Upper lobe of right lung (tissue), 1 donor: ENCODE results near the gene IGFALS. TPM values are rescaled to one million over a fixed set of nuclear protein-coding genes. Genes with fewer than 3 reads are reported as not detected.

Source experiments
- ATAC-seq: fragments of 200-7000 bp; cut with Tn5 transposase; one replicate; pipeline ENCODE4 v1.9.1; 2020; ENCODE audit warnings: mild to moderate bottlenecking, moderate library complexity
- DNase-seq: peaks from one replicate; pipeline ENCODE4 v3.0.0-alpha.2; 2020
- H3K27ac ChIP-seq: fragments of 200-600 bp; one replicate; pipeline ENCODE4 v1.8.0; 2022
- H3K27me3 ChIP-seq: fragments of 200-600 bp; one replicate; pipeline ENCODE4 v1.8.0; 2022; ENCODE audit warnings: mild to moderate bottlenecking
- H3K36me3 ChIP-seq: fragments of 200-600 bp; one replicate; pipeline ENCODE4 v1.8.0; 2022
- H3K4me1 ChIP-seq: fragments of 200-600 bp; one replicate; pipeline ENCODE4 v1.8.0; 2022
- H3K4me3 ChIP-seq: fragments of 200-600 bp; one replicate; pipeline ENCODE4 v1.8.0; 2022; ENCODE audit warnings: mild to moderate bottlenecking
- H3K9me3 ChIP-seq: fragments of 200-600 bp; one replicate; pipeline ENCODE4 v1.8.0; 2022
- CTCF ChIP-seq: fragments of 200-600 bp; IDR thresholded peaks from one replicate; pipeline ENCODE4 v1.8.0; 2022; ENCODE audit warnings: antibody characterized with exemption
- intact Hi-C: fragments of 100-400 bp; cut with DNase I; formaldehyde crosslinking; loops from one replicate; pipeline ENCODE4 v1.11.0; 2022
- total RNA-seq: library from RNA; stranded (reverse); fragmentation: NEBNext Ultra II Directional; extraction: Animal tissue kit (Norgen Biotek cat#: 25700); gene quantifications from one replicate; pipeline ENCODE4 v1.2.1, GENCODE V29; 2021
- donor health status: DM: no; HTN: yes; CAD: no; lungs with severe emphysema.

IGFALS gene
- total RNA-seq, 1 donor from 2014 or later, result 2.5 TPM

GRCh38 chr16:1771864-1772361, 21.6 kb downstream of the IGFALS start:
- Histone ChIP-seq H3K4me1 (peaks cover 29% of the 10 kb centered on the region), H3K27me3 (no peaks in the 10 kb centered on the region), H3K27ac (peak overlapping the region; percentile 93), H3K36me3 (peaks cover 16% of the 10 kb centered on the region), H3K4me3 (peak overlapping the region; percentile 90), H3K9me3 (no peaks in the 10 kb centered on the region)
- ATAC-seq (no peak), DNase-seq (no peak)
- intact Hi-C loops, result no loop called here
- no peak for TF ChIP-seq CTCF

- Histone ChIP-seq H3K27me3 (no peaks in the 10 kb centered on the region), H3K4me3 (peak within 1 kb of the TSS; percentile 90), H3K9me3 (no peaks in the 10 kb centered on the region), H3K27ac (peak within 1 kb of the TSS; percentile 93), H3K36me3 (peaks cover 16% of the 10 kb centered on the region), H3K4me1 (peaks cover 29% of the 10 kb centered on the region)
- peak; percentile 90 for DNase-seq
- intact Hi-C loops, result no loop called here
- ATAC-seq, result peak; percentile 60
- no peak for TF ChIP-seq CTCF
Observed at GRCh38 chr16:1771188-1771863, 22.2 kb downstream of the IGFALS start, which contains the start of gene NME3. TSS of gene NME3 (minus strand) at chr16:1771543. CDS start at chr16:1771534, 9 bp downstream.

- intact Hi-C loops, result no loop called here
- peak overlapping the region; percentile 93 for H3K27ac ChIP-seq
- ATAC-seq, result peak; percentile 0
- peak overlapping the region; percentile 90 for H3K4me3 ChIP-seq
- H3K36me3 ChIP-seq, result peaks cover 22% of the 10 kb centered on the region
- no peak for TF ChIP-seq CTCF
- no peaks in the 10 kb centered on the region for H3K27me3 ChIP-seq
- no peaks in the 10 kb centered on the region for H3K9me3 ChIP-seq
- H3K4me1 ChIP-seq, result peaks cover 29% of the 10 kb centered on the region
- DNase-seq, result peak; percentile 80
Observed at GRCh38 chr16:1770328-1771187, 22.9 kb downstream of the IGFALS start.

- TF ChIP-seq CTCF, result no peak
- ATAC-seq (no peak), DNase-seq (no peak)
- Histone ChIP-seq H3K4me3 (peak overlapping the region; percentile 90), H3K9me3 (no peaks in the 10 kb centered on the region), H3K4me1 (peaks cover 25% of the 10 kb centered on the region), H3K27me3 (no peaks in the 10 kb centered on the region), H3K27ac (peak overlapping the region; percentile 93), H3K36me3 (peaks cover 32% of the 10 kb centered on the region)
- intact Hi-C loops, result no loop called here
Observed at GRCh38 chr16:1769402-1770300, 23.9 kb downstream of the IGFALS start.

- peaks cover 17% of the 10 kb centered on the region for H3K4me1 ChIP-seq
- no peak for DNase-seq
- no peak for ATAC-seq
- no peak overlapping the region for H3K4me3 ChIP-seq
- H3K27ac ChIP-seq, result no peak overlapping the region
- intact Hi-C loops, result no loop called here
- H3K9me3 ChIP-seq, result no peaks in the 10 kb centered on the region
- TF ChIP-seq CTCF, result no peak
- H3K36me3 ChIP-seq, result peaks cover 39% of the 10 kb centered on the region
- no peaks in the 10 kb centered on the region for H3K27me3 ChIP-seq
Observed at GRCh38 chr16:1768767-1769401, 24.6 kb downstream of the IGFALS start.
